HEK293T (cell line): ENCODE results near the gene CAMK2B.

Experiments used
- CTCF ChIA-PET: fragments of 350-600 bp; formaldehyde crosslinking; extraction: SDS; loops from one replicate; lab custom pipeline; 2021; ENCODE audit warnings: antibody characterized with exemption, inconsistent platforms; lab: Yijun Ruan, JAX
- POLR2A ChIA-PET: fragments of 350-600 bp; formaldehyde crosslinking; extraction: SDS; loops from one replicate; lab custom pipeline; 2020; ENCODE audit warnings: antibody characterized with exemption, inconsistent platforms; lab: Yijun Ruan, JAX
- DNase-seq: peaks from one replicate; pipeline ENCODE4 v3.0.0; 2012; ENCODE audit warnings: mixed read lengths; ENCODE audit errors: extremely low spot score
- ARNT ChIP-seq: fragments of 450-650 bp; IDR thresholded peaks from 2 replicates; pipeline ENCODE4 v1.6.1; 2017; ENCODE audit warnings: mild to moderate bottlenecking
- BHLHE40 ChIP-seq: fragments of 450-650 bp; IDR thresholded peaks from 2 replicates; pipeline ENCODE4 v1.6.1; 2016; ENCODE audit warnings: mild to moderate bottlenecking, moderate library complexity, borderline replicate concordance
- CTBP1 ChIP-seq: fragments of 450-650 bp; IDR thresholded peaks from 2 replicates; pipeline ENCODE4 v1.6.1; 2016; ENCODE audit warnings: borderline replicate concordance
- ELF4 ChIP-seq: fragments of 450-650 bp; IDR thresholded peaks from 2 replicates; pipeline ENCODE4 v1.6.1; 2017; ENCODE audit warnings: antibody characterized with exemption
- FOXA1 ChIP-seq: fragments of 450-650 bp; IDR thresholded peaks from 2 replicates; pipeline ENCODE4 v1.6.1; 2016; ENCODE audit warnings: mild to moderate bottlenecking
- FOXK2 ChIP-seq: fragments of 450-650 bp; IDR thresholded peaks from 2 replicates; pipeline ENCODE4 v1.6.1; 2016; ENCODE audit warnings: mild to moderate bottlenecking
- FOXM1 ChIP-seq: fragments of 450-650 bp; IDR thresholded peaks from 2 replicates; pipeline ENCODE4 v1.6.1; 2017; ENCODE audit warnings: mild to moderate bottlenecking, borderline replicate concordance
- HDGF ChIP-seq: fragments of 450-650 bp; IDR thresholded peaks from 2 replicates; pipeline ENCODE4 v1.6.1; 2017; ENCODE audit warnings: antibody characterized with exemption, borderline replicate concordance
- L3MBTL2 ChIP-seq: fragments of 450-650 bp; conservative IDR thresholded peaks from 2 replicates; pipeline ENCODE4 v1.6.1; 2016; ENCODE audit warnings: mild to moderate bottlenecking
- LEF1 ChIP-seq: fragments of 450-650 bp; IDR thresholded peaks from 2 replicates; pipeline ENCODE4 v1.6.1; 2017; ENCODE audit warnings: mild to moderate bottlenecking, borderline replicate concordance
- NFRKB ChIP-seq: fragments of 450-650 bp; IDR thresholded peaks from 2 replicates; pipeline ENCODE4 v1.6.1; 2016; ENCODE audit warnings: mild to moderate bottlenecking, moderate library complexity
- SP1 ChIP-seq: fragments of 450-650 bp; IDR thresholded peaks from 2 replicates; pipeline ENCODE4 v1.6.1; 2017
- SUZ12 ChIP-seq: fragments of 450-650 bp; IDR thresholded peaks from 2 replicates; pipeline ENCODE4 v1.6.1; 2016; ENCODE audit warnings: mild to moderate bottlenecking
- TARDBP ChIP-seq: fragments of 450-650 bp; IDR thresholded peaks from 2 replicates; pipeline ENCODE4 v1.6.1; 2016
- ZNF384 ChIP-seq: fragments of 450-650 bp; IDR thresholded peaks from 2 replicates; pipeline ENCODE4 v1.6.1; 2016
- TF ChIP-seq, protein P1 (sequence below): fragments of 450-650 bp; IDR thresholded peaks from 2 replicates; pipeline ENCODE4 v1.6.1; 2016

The CAMK2B gene

DNA sequence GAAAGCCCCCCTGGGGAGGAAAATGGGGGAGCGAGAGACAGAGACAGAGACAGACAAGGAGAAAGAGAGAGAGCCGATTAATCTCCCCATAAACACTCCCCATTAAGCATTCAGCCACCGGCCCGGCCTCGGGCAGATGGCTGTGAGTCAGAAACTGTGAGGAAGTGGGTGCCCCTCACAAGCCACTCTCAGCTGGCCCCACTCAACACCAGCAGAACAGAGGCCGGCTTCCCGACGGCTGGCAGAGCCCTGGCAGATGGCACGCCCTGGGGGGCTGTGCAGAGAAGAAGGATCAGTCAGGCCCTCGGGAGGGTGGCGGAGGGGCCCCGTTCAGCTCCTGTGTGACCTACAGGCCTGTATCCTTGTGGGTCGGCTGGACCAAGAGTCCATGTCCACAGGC is 41.2 kb downstream of the CAMK2B start:
- TF ChIP-seq FOXA1 (no peak), TARDBP (no peak), ELF4 (no peak)
- ChIA-PET CTCF (interaction anchor here (1.7 kb wide), 1 partner anchor 44 kb away, joined by 4 read pairs; no protein-coding TSS in a partner anchor), POLR2A (no interaction called here)
- no peak for DNase-seq

DNA sequence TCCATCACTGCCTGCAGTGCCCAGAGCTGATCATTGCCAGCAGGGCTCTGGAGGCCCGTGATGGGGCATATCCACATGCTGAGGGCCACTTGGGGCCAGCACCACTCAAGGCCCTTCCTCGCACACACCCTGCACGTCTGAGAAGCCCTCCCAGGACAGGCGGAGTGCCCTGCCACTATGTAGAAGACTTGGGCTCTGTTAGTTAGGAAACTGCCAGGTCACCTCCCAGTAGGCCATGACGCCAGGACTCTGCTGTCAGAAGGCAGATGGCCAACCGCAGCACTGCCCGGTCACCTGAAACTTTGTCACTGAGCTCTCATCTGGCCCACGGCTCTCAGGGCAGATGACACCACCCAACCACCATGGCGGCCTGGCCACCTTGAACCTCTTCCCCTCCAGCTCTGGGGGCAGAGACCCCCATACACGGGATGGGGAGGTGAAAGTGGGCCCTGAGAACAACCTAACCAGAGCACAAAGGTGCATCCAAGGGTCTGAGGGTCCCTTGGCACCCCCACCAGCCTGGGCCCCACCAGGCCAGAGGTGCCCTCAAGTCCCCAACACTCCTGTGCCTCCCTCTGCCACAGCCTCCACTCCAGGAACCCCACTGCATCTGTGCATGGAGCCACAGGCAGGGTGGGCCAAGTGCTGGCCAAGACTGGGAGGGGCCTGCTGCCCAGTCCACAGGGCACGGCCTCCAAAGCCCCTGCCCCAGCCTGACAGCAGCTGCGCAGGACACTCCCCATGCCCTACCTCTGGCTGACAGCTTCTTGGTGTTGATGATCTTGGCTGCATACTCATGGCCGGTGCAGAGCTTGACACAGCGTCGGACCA is 41.8 kb downstream of the CAMK2B start:
- ChIA-PET POLR2A (no interaction called here), CTCF (no interaction called here)
- no peak for DNase-seq
- TF ChIP-seq SUZ12 (no peak), ZNF384 (no peak), ARNT (no peak), NFRKB (no peak), HDGF (no peak), L3MBTL2 (no peak), TARDBP (no peak), FOXA1 (no peak), CTBP1 (no peak), SP1 (no peak), BHLHE40 (no peak), FOXK2 (no peak), ELF4 (no peak), LEF1 (no peak), FOXM1 (no peak)
- TF ChIP-seq, protein P1, sequence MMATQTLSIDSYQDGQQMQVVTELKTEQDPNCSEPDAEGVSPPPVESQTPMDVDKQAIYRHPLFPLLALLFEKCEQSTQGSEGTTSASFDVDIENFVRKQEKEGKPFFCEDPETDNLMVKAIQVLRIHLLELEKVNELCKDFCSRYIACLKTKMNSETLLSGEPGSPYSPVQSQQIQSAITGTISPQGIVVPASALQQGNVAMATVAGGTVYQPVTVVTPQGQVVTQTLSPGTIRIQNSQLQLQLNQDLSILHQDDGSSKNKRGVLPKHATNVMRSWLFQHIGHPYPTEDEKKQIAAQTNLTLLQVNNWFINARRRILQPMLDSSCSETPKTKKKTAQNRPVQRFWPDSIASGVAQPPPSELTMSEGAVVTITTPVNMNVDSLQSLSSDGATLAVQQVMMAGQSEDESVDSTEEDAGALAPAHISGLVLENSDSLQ, result no peak

DNA sequence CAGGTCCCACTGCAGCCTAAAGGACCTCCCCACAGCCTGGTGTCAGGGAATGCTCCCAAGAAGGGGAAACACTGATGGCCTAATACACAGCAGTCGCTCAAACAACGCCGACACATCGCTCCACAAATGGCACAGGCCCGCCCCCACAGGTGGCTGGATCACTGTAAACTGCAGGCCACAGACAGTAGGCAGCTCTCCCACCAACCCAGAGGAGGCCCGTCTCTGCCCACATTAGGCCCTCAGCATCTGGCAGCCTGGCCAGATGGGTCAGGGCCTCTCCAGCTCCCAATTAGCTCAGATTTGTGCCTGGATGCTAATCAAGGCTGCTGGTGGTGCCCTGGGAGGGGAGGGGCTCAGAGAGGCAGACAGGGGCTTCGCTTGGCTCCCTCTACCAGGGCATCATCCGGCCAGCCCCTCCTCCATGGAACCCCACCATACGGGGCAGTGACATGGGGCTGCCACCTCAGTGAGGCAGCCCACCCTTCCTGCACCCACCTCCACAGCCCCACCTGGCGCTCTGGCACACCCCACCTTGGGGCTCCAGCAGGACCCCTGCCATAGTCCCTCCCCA is 42.7 kb downstream of the CAMK2B start:
- CTCF ChIA-PET, result no interaction called here
- no peak for DNase-seq
- POLR2A ChIA-PET, result no interaction called here
- no peak for TF ChIP-seq L3MBTL2
- TF ChIP-seq NFRKB, result no peak
- TF ChIP-seq ARNT, result no peak
- TF ChIP-seq LEF1, result no peak
- no peak for TF ChIP-seq HDGF
- TF ChIP-seq FOXA1, result no peak
- TF ChIP-seq BHLHE40, result no peak
- TF ChIP-seq ZNF384, result no peak
- TF ChIP-seq, protein P1, result no peak
- no peak for TF ChIP-seq ELF4
- no peak for TF ChIP-seq TARDBP
- TF ChIP-seq FOXK2, result no peak
- no peak for TF ChIP-seq SUZ12
- TF ChIP-seq SP1, result no peak
- TF ChIP-seq FOXM1, result no peak
- TF ChIP-seq CTBP1, result no peak

DNA sequence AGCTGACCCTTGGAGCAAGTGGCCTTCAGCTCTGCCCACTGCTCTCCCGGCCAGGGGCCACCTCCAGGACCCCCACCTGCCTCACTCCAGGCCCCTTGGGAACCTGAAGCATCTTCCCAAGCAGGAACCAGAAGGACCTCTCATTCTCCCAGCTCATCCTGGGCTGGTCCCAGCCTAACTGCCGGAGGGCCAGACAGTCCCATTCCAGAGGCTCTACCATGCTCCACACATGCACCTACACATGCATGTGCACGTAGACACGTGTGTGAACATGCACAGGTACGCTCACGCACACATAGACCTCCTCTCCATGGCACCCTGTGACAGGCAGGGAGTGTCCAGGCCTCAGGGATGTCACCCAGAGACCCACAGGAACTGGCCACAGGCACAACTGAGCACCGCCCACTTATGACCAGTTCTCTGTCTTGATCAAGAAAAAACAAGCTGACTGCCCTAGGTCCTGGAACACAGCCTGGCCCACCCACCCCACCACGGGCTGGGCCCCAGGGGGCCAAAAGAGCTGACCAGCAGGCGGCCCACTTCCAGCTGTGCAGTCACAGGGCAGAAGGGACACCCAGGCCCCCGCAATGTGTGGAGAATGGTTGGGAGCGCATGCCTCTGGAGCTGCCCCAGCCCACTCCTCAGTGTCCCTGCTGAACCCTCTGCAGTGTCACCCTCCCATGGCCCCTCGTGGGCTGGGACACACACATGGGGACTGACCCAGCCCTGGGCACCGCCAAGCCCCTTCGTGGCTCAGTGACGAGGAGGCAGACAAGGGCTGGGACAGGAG is 43.4 kb downstream of the CAMK2B start:
- no peak for DNase-seq
- POLR2A ChIA-PET, result no interaction called here
- no peak for TF ChIP-seq ARNT
- CTCF ChIA-PET, result no interaction called here

DNA sequence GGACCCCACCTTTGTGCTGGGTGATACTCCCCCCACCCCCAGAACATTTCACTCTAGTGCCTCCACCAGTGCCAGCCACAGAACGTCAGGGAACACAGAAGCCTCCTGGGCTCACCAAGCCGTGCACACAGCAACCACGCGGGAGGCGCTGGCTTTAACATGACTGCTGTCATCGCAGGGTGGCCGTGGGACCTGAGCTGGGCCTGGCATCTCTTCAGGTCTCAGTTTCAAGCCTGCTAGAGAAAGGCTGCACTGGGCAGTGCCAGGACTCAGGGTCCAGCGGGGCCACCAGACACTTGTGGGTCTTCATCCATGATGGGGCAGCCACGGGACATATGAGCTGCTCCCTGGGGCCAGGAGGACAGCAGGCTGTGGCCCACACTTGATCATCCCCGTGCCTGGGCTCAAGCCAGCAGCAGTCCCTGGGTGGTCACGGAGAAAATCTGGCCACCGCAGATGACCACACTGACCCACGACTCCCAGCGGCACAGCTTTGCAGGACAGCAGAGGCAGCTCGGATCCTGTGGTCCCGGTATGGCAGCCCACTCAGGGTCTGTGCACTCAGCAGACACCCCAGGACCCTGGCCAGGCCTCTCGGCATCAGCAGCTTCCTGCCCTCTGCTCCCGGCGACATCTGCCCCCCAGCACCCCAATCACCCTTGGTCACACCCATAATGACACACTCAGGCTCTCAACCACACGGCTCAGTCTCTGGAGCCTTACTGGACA is 44.2 kb downstream of the CAMK2B start:
- CTCF ChIA-PET, result no interaction called here
- TF ChIP-seq BHLHE40, result no peak
- TF ChIP-seq L3MBTL2, result no peak
- TF ChIP-seq, protein P1, result no peak
- no peak for TF ChIP-seq FOXM1
- TF ChIP-seq SP1, result no peak
- TF ChIP-seq SUZ12, result no peak
- TF ChIP-seq ARNT, result no peak
- TF ChIP-seq FOXA1, result no peak
- no peak for TF ChIP-seq TARDBP
- no peak for TF ChIP-seq ELF4
- TF ChIP-seq CTBP1, result no peak
- no peak for TF ChIP-seq NFRKB
- no peak for TF ChIP-seq FOXK2
- TF ChIP-seq LEF1, result no peak
- TF ChIP-seq ZNF384, result no peak
- no peak for TF ChIP-seq HDGF
- POLR2A ChIA-PET, result no interaction called here
- no peak for DNase-seq
